Measurements from ENCODE around the gene BCAR1. TPM values are rescaled to one million over a fixed set of nuclear protein-coding genes. Genes with fewer than 3 reads are reported as not detected.

The BCAR1 gene
- polyA plus RNA-seq, 12 donors, result 36.4 to 86.5 (median 42.8) TPM; not detected in 1

- DNase-seq, result no peak
These were observed 72.2 kb downstream of the BCAR1 start for GRCh38 chr16:75179208-75179607.

Other genes with a start within 250 kb of the BCAR1 start
- gene LDHD, start 134.8 kb downstream of the BCAR1 start, polyA plus RNA-seq (ENCODE audit: insufficient read length in 12 of 12), result 1 to 10 TPM in 9 of 12 donors, under 1 TPM in 1, not detected in 2; 0.63 to 3.3 (median 2.2) TPM
- 10 to 100 TPM in 10 of 12 donors, 1 to 10 TPM in 1, not detected in 1; 8.5 to 19.6 (median 14.0) TPM for gene ZFP1, start 103.1 kb downstream of the BCAR1 start, polyA plus RNA-seq (ENCODE audit: insufficient read length in 12 of 12)
- under 1 TPM in 6 of 12 donors, not detected in 6; 0.17 to 0.85 (median 0.44) TPM for gene CTRB2, start 44.5 kb downstream of the BCAR1 start, polyA plus RNA-seq (ENCODE audit: insufficient read length in 12 of 12)
- under 1 TPM in 4 of 12 donors, not detected in 8; 0.26 to 0.72 (median 0.51) TPM for gene CTRB1, start 32.6 kb downstream of the BCAR1 start, polyA plus RNA-seq (ENCODE audit: insufficient read length in 12 of 12)
- 100 to 1,000 TPM in 3 of 12 donors, 10 to 100 TPM in 8, not detected in 1; 69.9 to 127 (median 91.3) TPM for gene CFDP1, start 181.9 kb upstream of the BCAR1 start, polyA plus RNA-seq (ENCODE audit: insufficient read length in 12 of 12)
- 10 to 100 TPM in 11 of 12 donors, not detected in 1; 17.3 to 28.8 (median 20.4) TPM for gene TMEM170A, start 213.1 kb upstream of the BCAR1 start, polyA plus RNA-seq (ENCODE audit: insufficient read length in 12 of 12)
- 1 to 10 TPM in 11 of 12 donors, not detected in 1; 1.4 to 4.1 (median 2.3) TPM for gene CHST6, start 243.8 kb upstream of the BCAR1 start, polyA plus RNA-seq (ENCODE audit: insufficient read length in 12 of 12)